ENCODE results near the gene RNF10.
"Not testable (repeated sequence)": the region's sequence is repeated elsewhere in the genome, so short reads cannot be mapped to it uniquely, and the experiment has no call there.

Gene RNF10

DNA sequence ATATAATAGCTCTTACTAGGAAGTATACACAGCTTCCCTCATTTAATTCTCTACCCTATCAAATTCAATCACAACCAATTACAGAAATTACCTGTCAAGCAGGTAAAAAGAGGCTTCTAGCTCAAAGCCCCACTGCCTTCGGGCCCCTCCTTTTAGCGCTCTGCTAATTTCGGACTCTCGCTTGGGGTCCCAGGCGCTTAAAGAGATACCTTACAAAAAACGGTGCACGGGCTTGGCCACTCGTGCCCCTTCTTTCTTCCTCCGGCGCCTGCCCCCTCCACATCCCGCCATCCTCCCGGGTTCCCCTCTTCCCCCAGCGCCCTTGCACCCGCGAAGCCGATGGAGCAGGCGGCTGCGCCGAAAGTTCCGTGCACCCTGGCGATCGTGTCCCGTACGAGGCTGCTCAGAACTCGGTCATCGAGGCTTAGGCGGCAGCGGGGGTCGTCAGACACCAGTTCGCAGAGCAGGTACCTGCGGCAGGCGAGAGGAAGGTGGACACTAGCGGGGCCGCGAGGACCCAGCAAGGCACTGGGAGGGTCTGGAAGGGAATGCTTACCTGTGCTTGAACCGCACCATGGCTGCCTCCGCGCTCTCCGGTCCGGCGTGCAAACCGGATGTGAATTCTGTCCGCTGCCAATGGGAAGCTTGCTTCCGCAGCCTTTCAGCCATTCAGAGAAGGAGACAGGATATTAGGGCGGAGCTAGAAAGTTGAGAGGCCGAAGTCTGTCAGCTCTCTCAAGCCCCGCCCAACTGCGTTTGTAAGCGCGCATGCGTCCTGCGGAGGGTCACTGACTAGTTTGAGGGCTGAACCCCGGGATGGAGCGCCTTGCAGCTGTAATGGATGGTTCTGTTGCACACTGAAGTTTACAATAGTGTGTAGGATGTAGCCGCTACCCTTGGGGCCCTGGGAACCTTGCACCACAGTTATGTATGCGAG, 46.9 kb downstream of the RNF10 start, which contains the start of gene POP5:
Gene POP5 (minus strand): TSS at position 616 of the 937 bp plus-strand sequence. CDS start 40 bp downstream, at position 576.
- DNase-seq (ENCODE audit: low spot score) = peak; percentile 99

DNA sequence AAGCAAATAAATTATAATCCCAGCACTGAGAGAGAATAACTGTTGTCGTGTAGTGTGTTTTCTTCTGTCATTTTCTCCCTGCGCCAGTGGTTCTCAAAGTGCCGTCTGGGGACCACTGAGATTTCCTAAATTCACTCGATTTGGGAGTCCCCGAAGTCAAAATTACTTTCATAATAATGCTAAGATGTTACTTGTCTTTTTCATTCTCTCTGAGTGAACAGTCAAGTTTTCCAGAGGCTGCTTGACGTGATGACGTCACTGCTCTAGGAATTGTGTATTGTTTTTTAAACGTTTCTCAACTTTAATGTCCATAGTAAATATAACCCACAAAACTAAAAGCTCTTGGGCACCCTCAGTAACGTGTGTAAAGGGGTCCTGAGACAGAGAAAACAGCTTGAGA, 47.8 kb downstream of the RNF10 start:
- peak; percentile 18 for DNase-seq (ENCODE audit: low spot score)

GRCh38 chr12:120583478-120584030, 49.4 kb downstream of the RNF10 start:
- DNase-seq (ENCODE audit: low spot score) = peak; percentile 73

- no peak for DNase-seq (ENCODE audit: low spot score)
Measured at GRCh38 chr12:120584343-120585149, 50.4 kb downstream of the RNF10 start.

GRCh38 chr12:120586206-120586605, 52.0 kb downstream of the RNF10 start:
- DNase-seq (ENCODE audit: low spot score) = no peak

- no peak for DNase-seq (ENCODE audit: low spot score)
Measured at GRCh38 chr12:120586860-120587259, 52.7 kb downstream of the RNF10 start.

GRCh38 chr12:120588371-120588770, 54.2 kb downstream of the RNF10 start:
- no peak for DNase-seq (ENCODE audit: low spot score)

- no peak for DNase-seq (ENCODE audit: low spot score)
Measured at GRCh38 chr12:120588948-120589930, 55.1 kb downstream of the RNF10 start.

GRCh38 chr12:120590741-120591407, 56.7 kb downstream of the RNF10 start:
- no peak for DNase-seq (ENCODE audit: low spot score)

DNA sequence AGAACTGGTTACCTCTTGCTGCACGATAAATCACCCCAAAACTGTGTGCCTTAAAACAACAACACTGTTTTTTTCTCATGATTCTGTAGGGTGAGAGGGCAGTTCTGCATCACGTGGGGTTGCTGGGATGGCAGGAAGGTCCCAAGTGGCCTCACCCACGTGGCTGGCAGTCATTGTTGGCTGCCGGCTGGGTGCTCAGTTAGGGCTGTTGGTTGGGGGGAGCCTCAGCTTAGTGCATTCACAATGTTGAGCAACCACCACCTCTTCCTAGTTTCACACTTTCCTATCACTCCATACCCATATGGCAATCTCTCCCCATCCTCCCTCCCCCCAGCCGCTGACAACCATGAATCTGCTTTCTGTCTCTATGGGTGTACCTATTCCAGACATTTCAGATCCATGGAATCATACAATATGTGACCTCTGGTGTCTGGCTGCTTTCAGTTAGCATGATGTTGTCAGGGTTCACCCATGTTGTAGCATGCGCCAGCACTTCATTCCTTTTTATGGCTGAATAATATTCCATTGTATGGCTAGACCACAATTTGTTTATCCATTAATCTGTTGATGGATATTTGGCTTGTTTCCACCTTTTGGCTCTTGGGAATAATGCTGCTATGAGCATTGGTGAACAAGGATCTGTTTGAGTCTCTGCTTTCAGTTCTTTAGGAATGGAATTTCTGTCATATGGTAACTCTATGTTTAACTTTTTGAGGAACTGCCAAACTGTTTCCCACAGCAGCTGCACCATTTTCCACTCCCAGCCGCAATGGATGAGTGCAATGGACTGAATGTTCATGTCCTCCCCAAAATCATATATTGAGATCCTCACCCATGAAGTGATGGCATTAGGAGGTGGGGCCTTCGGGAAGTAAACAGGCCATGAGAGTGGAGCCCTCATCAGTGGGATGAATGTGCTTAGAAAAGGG, 58.2 kb downstream of the RNF10 start:
- DNase-seq (ENCODE audit: low spot score) = no peak

DNA sequence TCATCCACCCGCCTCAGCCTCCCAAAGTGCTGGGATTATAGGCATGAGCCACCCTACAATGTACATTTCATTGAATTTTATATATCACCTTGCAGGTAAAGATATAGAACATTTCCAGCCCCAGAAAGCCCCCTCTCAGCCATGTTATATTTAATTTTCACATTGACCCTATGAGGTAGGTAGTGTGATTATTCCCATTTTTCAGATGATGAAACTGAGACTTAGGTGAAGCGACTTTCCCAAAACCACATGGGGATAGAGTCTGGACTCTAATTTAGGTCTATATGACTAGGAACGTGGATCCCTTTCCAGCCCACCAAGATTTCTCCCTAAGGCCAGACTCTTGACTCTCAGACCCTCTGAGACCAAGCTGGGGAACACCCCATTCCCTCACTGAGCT, 62.7 kb downstream of the RNF10 start:
- DNase-seq (ENCODE audit: low spot score) = no peak

GRCh38 chr12:120597861-120598260, 63.7 kb downstream of the RNF10 start:
- no peak for DNase-seq (ENCODE audit: low spot score)

DNA sequence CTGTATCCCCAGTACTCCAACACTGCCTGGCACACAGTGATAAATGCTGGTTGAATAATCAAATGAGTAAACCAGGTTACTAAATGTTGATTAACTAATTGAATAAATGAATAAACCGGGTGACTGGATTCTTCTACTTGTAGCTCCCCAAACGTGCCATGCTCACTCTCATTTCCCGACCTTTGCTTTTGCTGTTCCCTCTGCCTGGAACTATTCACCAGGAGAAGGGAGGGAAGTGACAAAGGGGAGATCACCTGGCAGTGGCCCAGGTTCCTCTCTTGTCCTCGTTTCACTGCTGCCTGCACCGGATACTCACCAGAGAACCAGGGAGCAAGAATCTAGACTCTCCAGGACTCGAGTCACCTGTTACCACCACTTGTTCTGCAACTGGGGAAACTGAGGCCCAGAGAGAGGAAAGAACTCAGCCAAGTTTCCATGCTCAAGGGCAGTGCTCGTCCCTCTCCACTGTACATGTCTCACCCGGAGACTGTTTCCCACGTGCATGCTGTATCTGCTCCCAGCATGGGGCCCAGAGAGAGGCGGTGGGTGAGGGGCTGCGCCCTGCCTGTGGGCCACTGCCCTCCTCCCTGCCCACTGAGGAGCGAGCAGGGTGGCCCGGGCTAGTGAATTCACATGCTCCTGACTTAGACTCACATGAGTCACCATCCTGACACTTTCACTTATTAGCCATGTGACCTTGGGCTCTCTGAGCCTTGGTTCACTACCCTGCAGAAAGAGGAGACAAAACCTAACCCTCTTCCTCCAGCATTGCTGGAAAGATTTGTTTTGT, 64.7 kb downstream of the RNF10 start:
- peak; percentile 38 for DNase-seq (ENCODE audit: low spot score)

DNA sequence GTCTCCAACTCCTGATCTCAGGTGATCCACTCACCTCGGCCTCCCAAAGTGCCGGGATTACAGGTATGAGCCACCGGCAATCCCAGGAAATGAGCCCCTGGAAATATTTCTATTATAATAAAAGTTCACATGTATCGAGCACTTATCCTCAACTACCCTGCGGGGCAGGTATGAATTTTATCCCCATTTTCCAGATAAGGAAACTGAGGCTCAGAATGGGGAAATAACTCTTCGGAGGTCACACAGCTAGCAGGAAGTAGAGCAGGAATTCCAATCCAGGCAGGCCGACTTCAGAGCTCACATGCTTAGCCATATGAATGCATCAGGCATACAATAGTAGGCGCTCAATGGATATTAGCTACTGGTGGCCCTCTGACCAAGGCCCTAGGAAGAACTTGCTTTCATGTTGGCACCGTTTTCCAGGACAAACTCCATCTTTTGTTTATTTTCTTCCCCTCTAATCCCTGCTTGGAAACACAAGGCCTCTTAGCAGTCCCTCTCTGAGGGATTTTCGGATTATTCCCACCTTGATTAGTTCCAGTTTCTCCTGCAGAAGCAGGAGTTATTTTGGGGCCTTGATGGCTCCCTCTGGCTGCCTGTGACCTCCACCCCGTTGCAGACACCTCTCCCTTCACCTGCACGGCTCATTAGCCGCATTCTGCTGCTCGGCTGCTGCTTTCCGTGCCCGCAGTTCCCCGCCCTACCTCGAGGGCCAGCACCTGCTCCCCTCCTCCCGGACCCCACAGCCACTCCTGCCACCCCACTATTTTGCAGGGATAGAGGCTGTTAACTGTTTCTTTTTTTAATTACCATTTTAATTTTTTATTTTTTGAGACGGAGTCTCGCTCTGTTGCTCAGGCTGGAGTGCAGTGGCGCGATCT, 65.8 kb downstream of the RNF10 start:
- DNase-seq (ENCODE audit: low spot score) = no peak

DNA sequence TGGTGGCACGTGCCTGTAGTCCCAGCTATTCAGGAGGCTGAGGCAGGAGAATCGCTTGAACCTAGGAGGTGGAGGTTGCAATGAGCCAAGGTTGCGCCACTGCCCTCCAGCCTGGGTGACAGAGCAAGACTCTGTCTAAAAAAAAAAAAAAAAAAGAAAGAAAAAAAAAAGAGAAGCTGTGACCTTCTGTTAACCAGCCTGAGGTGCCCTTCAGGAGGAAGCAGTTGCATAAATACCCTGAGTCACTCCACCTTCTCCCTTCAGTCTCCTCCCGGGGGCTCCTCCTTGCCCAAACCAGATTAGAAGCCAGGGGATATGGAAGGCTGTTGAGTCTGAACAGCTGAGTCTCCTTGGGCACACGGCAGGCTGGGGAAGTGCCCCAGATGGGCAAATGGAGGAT, 68.3 kb downstream of the RNF10 start:
- not testable (repeated sequence) for DNase-seq (ENCODE audit: low spot score)

- no peak for DNase-seq (ENCODE audit: low spot score)
Measured at GRCh38 chr12:120610560-120610959, 76.4 kb downstream of the RNF10 start.

- DNase-seq (ENCODE audit: low spot score) = not testable (repeated sequence)
Measured at GRCh38 chr12:120611534-120611933, 77.4 kb downstream of the RNF10 start.

DNA sequence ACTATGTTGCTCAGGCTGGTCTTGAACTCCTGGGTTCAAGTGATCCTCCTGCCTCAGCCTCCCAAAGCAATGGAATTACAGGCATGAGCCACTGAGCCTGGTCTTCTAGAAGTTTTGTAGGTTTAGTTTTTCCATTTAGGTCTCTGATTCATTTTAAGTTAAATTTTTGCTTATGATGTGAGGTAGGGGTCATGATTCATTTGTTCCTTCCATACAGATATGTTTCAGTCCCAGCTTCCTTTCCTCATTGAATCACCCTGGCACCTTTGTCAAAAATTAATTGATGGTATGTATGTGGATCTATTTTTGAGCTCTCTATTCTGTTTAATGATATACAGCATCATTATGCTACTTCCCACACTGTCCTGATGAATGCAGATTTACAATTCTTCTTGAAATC, 80.7 kb downstream of the RNF10 start:
- DNase-seq (ENCODE audit: low spot score) = no peak
